ENCODE results near the gene TGIF2.
"Not testable (repeated sequence)": the region's sequence is repeated elsewhere in the genome, so short reads cannot be mapped to it uniquely, and the experiment has no call there.

Gene TGIF2

GRCh38 chr20:36555248-36555647 is 18.1 kb upstream of the TGIF2 start:
- DNase-seq (ENCODE audit: low spot score): no peak
- no peak for TF ChIP-seq CTCF (IDR thresholded peaks at IDR 0.05; ENCODE audit: borderline replicate concordance, control extremely low read depth, extremely low read depth, insufficient read depth, missing control alignments)
- in situ Hi-C loops (cut with MboI; ENCODE audit: low sequenced_read_pairs, unreplicated experiment): no loop called here

- no peak for TF ChIP-seq CTCF (IDR thresholded peaks at IDR 0.05; ENCODE audit: borderline replicate concordance, control extremely low read depth, extremely low read depth, insufficient read depth, missing control alignments)
- DNase-seq (ENCODE audit: low spot score): no peak
- in situ Hi-C loops (cut with MboI; ENCODE audit: low sequenced_read_pairs, unreplicated experiment): no loop called here
Observed at GRCh38 chr20:36562724-36563123, 10.7 kb upstream of the TGIF2 start.

GRCh38 chr20:36563374-36563773 is 10.0 kb upstream of the TGIF2 start:
- TF ChIP-seq CTCF (IDR thresholded peaks at IDR 0.05; ENCODE audit: borderline replicate concordance, control extremely low read depth, extremely low read depth, insufficient read depth, missing control alignments): no peak
- in situ Hi-C loops (cut with MboI; ENCODE audit: low sequenced_read_pairs, unreplicated experiment): no loop called here
- DNase-seq (ENCODE audit: low spot score): no peak

- DNase-seq (ENCODE audit: low spot score); in situ Hi-C loops (cut with MboI; ENCODE audit: low sequenced_read_pairs, unreplicated experiment): not testable (repeated sequence)
Observed at GRCh38 chr20:36564078-36564725, 9.2 kb upstream of the TGIF2 start.

GRCh38 chr20:36564726-36565121 is 8.7 kb upstream of the TGIF2 start:
- DNase-seq (ENCODE audit: low spot score); in situ Hi-C loops (cut with MboI; ENCODE audit: low sequenced_read_pairs, unreplicated experiment): not testable (repeated sequence)

- no peak for TF ChIP-seq CTCF (IDR thresholded peaks at IDR 0.05; ENCODE audit: borderline replicate concordance, control extremely low read depth, extremely low read depth, insufficient read depth, missing control alignments)
- in situ Hi-C loops (cut with MboI; ENCODE audit: low sequenced_read_pairs, unreplicated experiment): no loop called here
- no peak for DNase-seq (ENCODE audit: low spot score)
Observed at GRCh38 chr20:36565520-36565919, 7.9 kb upstream of the TGIF2 start.

- in situ Hi-C loops (cut with MboI; ENCODE audit: low sequenced_read_pairs, unreplicated experiment): no loop called here
- no peak for DNase-seq (ENCODE audit: low spot score)
- no peak for TF ChIP-seq CTCF (IDR thresholded peaks at IDR 0.05; ENCODE audit: borderline replicate concordance, control extremely low read depth, extremely low read depth, insufficient read depth, missing control alignments)
Observed at GRCh38 chr20:36569847-36570429, 3.5 kb upstream of the TGIF2 start.

All from GM13976 (cell line).